Kidney (tissue), 14 donors: ENCODE results near the gene GPT2. TPM values are rescaled to one million over a fixed set of nuclear protein-coding genes. Genes with fewer than 3 reads are reported as not detected.

ENCODE experiments used
- DNase-seq, 5 donors: peaks; one replicate each; pipeline ENCODE4 v3.0.0-alpha.2; 2013 to 2020
- FAIRE-seq: peaks from 2 replicates; lab custom pipeline; 2012; peaks lifted over from hg19 to GRCh38; lab: Jason Lieb, UNC
- H3K27ac ChIP-seq, 2 donors: one replicate each; pipeline ENCODE4 v1.7.0; 2013; ENCODE audit warnings: low read depth in 2 of 2, low read length in 2 of 2, inconsistent platforms in 1 of 2
- H3K27me3 ChIP-seq: one replicate; pipeline ENCODE4 v1.7.1; 2013; ENCODE audit warnings: low read length, inconsistent platforms; ENCODE audit not compliant: control insufficient read depth, insufficient read depth
- H3K36me3 ChIP-seq, 3 donors: one replicate each; pipeline versions ENCODE4 v1.7.0 to v1.7.1; 2013; ENCODE audit warnings: low read length in 3 of 3, control low read depth in 1 of 3, inconsistent platforms in 1 of 3; ENCODE audit not compliant: insufficient read depth in 3 of 3, control insufficient read depth in 2 of 3
- H3K4me1 ChIP-seq, 3 donors: one replicate each; pipeline versions ENCODE4 v1.7.0 to v1.7.1; 2013; ENCODE audit warnings: low read length in 3 of 3, inconsistent platforms in 1 of 3, low read depth in 1 of 3; ENCODE audit not compliant: control insufficient read depth in 2 of 3, insufficient read depth in 2 of 3
- H3K4me3 ChIP-seq, 3 donors: one replicate each; pipeline versions ENCODE4 v1.7.0 to v1.8.1; 2013; ENCODE audit warnings: low read length in 3 of 3, control low read depth in 1 of 3, inconsistent platforms in 1 of 3
- H3K9ac ChIP-seq, 3 donors: one replicate each; pipeline versions ENCODE4 v1.7.0 to v1.7.1; 2013; ENCODE audit warnings: low read length in 3 of 3, control low read depth in 1 of 3, inconsistent platforms in 1 of 3
- H3K9me3 ChIP-seq, 3 donors: one replicate each; pipeline versions ENCODE4 v1.7.0 to v1.7.1; 2013; ENCODE audit warnings: low read length in 3 of 3, control low read depth in 1 of 3, inconsistent platforms in 1 of 3; ENCODE audit not compliant: control insufficient read depth in 2 of 3, insufficient read depth in 1 of 3
- intact Hi-C: fragments of 100-400 bp; cut with DNase I; formaldehyde crosslinking; loops from one replicate; pipeline ENCODE4 v1.11.1; 2022
- polyA plus RNA-seq: library from polyadenylated mRNA; stranded (reverse); fragments of 350-450 nt; fragmentation: Illumina TruSeq; extraction: RNeasy Lipid Tissue Mini Kit (QIAGEN cat#74804); gene quantifications from one replicate; pipeline ENCODE4 v1.2.3, GENCODE V29; 2014; ENCODE audit warnings: low read depth, low replicate concordance; ENCODE audit not compliant: insufficient read depth
- total RNA-seq: library from RNA; stranded (reverse); fragmentation: NEBNext Ultra II Directional; extraction: Animal tissue kit (Norgen Biotek cat#: 25700); gene quantifications from one replicate; pipeline ENCODE4 v1.2.1, GENCODE V29; 2021
- TF ChIP-seq, protein P1 (sequence below): IDR thresholded peaks from 3 replicates; pipeline ENCODE4 v1.5.1; 2012; ENCODE audit warnings: mild to moderate bottlenecking, moderate library complexity, borderline replicate concordance; ENCODE audit not compliant: insufficient read depth; ENCODE audit errors: extremely low read depth
- donor health status: control.
- donor health status: control.
- donor health status: control.
- donor health status: control.
- donor health status: control.
- donor health status: DM: yes; HTN: yes; CAD: no.
- donor health status: Normal renal cell carcinoma (clear cell type).

The GPT2 gene
- total and polyA plus RNA-seq, 2 donors from 2014 or later, result 6.5 to 37.1 TPM

DNA sequence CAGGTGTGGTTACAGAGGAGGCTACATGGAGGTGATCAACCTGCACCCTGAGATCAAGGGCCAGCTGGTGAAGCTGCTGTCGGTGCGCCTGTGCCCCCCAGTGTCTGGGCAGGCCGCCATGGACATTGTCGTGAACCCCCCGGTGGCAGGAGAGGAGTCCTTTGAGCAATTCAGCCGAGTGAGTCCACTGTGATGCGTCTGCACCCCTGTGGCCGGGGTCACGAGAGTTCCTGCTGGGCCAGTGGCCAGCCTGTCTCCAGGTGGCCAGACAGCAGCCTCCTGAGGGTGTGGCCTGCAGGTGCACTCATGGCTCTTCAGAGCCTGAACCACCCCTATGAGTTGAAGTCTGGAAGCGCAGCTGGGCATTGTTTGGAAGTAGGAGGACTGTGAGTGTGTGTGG is 38.1 kb downstream of the GPT2 start:
- no peaks in the 10 kb centered on the region for H3K9me3 ChIP-seq
- H3K9ac ChIP-seq, result no peak overlapping the region
- intact Hi-C loops, result no loop called here
- TF ChIP-seq, protein P1, sequence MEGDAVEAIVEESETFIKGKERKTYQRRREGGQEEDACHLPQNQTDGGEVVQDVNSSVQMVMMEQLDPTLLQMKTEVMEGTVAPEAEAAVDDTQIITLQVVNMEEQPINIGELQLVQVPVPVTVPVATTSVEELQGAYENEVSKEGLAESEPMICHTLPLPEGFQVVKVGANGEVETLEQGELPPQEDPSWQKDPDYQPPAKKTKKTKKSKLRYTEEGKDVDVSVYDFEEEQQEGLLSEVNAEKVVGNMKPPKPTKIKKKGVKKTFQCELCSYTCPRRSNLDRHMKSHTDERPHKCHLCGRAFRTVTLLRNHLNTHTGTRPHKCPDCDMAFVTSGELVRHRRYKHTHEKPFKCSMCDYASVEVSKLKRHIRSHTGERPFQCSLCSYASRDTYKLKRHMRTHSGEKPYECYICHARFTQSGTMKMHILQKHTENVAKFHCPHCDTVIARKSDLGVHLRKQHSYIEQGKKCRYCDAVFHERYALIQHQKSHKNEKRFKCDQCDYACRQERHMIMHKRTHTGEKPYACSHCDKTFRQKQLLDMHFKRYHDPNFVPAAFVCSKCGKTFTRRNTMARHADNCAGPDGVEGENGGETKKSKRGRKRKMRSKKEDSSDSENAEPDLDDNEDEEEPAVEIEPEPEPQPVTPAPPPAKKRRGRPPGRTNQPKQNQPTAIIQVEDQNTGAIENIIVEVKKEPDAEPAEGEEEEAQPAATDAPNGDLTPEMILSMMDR, result no peak
- no peak for FAIRE-seq
- H3K4me3 ChIP-seq, result no peak overlapping the region
- no peak overlapping the region for H3K27ac ChIP-seq
- H3K27me3 ChIP-seq, result no peaks in the 10 kb centered on the region
- peaks cover 0 to 9% (median 5%) of the 10 kb centered on the region in 3 donors for H3K4me1 ChIP-seq
- H3K36me3 ChIP-seq, result peaks cover 0 to 34% (median 5%) of the 10 kb centered on the region in 3 donors
- no peak for DNase-seq

DNA sequence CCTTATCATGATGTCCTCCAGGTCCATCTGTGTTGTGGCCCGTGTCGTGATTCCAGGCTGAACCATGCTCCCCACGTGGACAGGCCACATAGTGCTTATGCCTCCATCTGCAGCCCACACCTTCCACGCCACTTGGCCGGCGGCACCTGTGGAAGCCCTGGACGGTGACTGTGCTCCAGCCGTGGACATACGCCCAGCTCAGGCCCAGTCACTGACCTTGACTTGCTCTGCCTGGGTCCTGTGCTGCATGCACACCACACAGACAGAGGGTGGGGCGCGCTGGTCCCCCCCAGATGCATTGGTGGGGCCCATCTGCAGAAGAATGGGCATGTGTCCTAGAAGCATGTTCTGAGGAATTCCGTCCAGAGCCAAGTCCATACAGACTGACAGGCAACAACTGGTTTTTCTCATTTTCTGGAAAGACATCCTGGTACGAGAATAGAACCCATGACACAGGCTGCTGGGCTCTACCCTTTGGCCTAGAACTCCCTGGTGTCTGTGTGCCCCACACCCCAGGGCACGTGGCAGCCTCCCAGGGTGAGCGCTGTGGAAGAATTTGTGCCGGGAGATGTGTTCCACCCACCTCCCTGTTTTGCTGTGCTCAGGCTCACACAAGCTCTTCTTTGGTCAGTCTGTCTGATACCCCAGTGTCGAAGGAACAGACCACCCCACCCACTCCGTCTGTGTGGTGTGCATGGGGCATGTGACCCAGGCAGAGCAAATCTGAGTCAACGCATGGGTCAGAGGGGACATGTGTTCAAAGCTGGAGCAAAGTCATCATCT is 39.5 kb downstream of the GPT2 start:
- no peaks in the 10 kb centered on the region for H3K9me3 ChIP-seq
- no peak overlapping the region for H3K27ac ChIP-seq
- H3K4me3 ChIP-seq, result no peak overlapping the region
- no peak overlapping the region for H3K9ac ChIP-seq
- no peaks in the 10 kb centered on the region for H3K27me3 ChIP-seq
- no peak for DNase-seq
- intact Hi-C loops, result no loop called here
- H3K4me1 ChIP-seq, result peaks cover 0 to 9% (median 5%) of the 10 kb centered on the region in 3 donors
- no peak for FAIRE-seq
- TF ChIP-seq, protein P1, result no peak
- peaks cover 0 to 40% (median 10%) of the 10 kb centered on the region in 3 donors for H3K36me3 ChIP-seq

DNA sequence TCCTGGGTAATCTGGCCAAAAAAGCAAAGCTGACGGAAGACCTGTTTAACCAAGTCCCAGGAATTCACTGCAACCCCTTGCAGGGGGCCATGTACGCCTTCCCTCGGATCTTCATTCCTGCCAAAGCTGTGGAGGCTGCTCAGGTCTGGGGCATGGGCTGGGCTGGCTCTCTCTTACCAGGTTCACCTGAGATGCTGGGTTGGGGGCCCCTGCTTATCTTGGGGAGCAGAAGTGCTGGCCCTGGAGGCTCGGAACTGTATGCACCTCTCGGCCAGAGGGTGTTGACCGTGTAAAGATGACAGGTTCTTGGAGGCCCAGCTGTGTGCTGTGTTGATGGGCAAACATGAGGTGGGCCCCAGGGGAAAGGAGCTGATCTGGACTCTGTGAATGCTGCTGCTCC is 40.2 kb downstream of the GPT2 start:
- peaks cover 0 to 40% (median 13%) of the 10 kb centered on the region in 3 donors for H3K36me3 ChIP-seq
- TF ChIP-seq, protein P1, result no peak
- FAIRE-seq (no peak), DNase-seq (no peak)
- no peak overlapping the region for H3K9ac ChIP-seq
- H3K27me3 ChIP-seq, result no peaks in the 10 kb centered on the region
- intact Hi-C loops, result no loop called here
- no peak overlapping the region for H3K4me3 ChIP-seq
- peaks cover 0 to 9% (median 5%) of the 10 kb centered on the region in 3 donors for H3K4me1 ChIP-seq
- H3K27ac ChIP-seq, result no peak overlapping the region
- no peaks in the 10 kb centered on the region for H3K9me3 ChIP-seq
